ENCODE measurements around the gene LURAP1L.

LURAP1L gene

DNA sequence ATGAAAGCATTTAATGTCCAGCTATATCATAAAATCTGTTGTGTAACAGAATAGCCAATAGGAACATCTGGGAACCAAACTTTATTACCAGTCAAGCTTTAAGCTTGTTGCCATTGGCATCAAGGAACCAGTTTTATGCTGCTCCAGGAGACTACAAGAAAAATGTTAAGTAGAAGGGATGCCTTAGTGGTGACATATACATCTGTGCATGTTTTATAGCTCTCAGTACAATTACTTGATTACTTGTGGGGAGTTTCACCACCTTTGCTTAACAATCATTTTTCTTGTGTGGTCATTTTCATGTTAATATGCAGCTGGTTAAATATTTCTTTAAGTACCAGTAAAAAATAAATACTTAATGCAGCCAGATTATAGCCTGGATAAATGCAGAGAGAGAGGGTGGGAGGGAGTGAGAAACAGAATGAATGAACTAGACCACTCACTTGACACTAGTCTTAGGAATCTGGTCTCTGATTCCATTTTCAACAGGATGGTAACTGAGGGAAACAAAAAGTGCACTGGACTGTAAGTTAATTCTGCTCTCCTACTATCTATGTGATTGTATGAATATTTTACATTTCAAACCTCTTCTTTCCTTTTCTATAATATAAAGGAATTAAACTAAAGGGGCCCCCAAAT, 35.7 kb upstream of the LURAP1L start:
- TF ChIP-seq, protein P1, sequence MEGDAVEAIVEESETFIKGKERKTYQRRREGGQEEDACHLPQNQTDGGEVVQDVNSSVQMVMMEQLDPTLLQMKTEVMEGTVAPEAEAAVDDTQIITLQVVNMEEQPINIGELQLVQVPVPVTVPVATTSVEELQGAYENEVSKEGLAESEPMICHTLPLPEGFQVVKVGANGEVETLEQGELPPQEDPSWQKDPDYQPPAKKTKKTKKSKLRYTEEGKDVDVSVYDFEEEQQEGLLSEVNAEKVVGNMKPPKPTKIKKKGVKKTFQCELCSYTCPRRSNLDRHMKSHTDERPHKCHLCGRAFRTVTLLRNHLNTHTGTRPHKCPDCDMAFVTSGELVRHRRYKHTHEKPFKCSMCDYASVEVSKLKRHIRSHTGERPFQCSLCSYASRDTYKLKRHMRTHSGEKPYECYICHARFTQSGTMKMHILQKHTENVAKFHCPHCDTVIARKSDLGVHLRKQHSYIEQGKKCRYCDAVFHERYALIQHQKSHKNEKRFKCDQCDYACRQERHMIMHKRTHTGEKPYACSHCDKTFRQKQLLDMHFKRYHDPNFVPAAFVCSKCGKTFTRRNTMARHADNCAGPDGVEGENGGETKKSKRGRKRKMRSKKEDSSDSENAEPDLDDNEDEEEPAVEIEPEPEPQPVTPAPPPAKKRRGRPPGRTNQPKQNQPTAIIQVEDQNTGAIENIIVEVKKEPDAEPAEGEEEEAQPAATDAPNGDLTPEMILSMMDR (conservative IDR thresholded peaks at IDR 0.05), result no peak
- no peak overlapping the region for H3K27ac ChIP-seq

DNA sequence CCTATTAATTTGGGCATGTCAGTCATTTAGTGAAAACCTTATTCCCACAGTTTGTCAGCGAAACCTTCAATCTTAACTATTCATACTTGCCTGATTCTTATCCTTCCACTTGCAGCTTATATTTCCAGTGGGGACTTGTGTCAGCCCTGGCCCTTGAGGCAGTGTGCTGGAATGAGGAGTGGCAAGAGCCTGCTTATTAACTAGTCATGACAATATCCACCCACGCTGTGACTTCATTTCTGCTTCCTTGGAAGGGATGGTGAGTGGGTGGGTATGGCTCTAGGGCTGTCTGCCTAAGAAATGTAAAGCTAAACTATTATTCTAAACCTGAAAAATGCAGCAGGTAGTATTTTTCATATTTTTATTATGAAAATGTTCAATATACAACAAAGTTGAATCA, 34.0 kb upstream of the LURAP1L start:
- TF ChIP-seq, protein P1 (conservative IDR thresholded peaks at IDR 0.05), result no peak
- no peak overlapping the region for H3K27ac ChIP-seq

DNA sequence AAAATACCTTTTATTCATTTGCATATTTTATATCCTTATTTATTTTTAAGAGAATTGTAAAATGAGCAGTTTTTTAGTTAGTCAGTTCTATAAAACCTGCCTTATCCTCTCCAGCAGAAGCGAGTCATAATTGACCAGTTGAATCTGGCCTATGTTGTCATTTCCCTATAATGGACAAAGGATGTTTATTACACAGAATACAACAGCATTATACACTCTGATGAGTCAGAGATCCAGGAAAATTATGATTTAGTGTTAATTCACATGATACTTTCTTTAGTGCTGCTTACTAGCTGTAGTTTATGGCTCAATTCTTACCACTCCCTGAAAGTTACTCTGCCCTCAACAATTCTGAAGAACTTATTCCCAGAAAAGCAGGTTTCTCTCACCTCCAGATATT, 26.8 kb upstream of the LURAP1L start:
- TF ChIP-seq, protein P1 (conservative IDR thresholded peaks at IDR 0.05), result no peak
- H3K27ac ChIP-seq, result no peak overlapping the region

DNA sequence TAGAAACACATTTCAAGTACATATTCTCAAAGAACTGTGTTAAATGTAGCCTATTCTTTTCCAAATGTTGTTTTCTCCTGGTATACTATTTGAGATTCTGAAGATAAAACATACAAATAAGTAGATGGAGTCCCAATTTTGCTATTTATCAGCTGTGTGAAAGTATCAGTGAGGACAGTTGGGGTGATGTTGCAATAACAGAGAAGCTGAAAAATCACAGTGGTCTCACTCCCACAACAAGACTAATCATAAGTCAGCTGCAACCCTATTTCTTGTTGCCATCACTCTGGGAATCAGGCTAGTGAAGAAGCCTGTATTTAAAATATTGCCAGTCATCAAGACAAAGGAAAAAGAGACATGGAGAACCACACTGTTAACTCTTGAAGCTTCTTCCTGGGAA, 25.9 kb upstream of the LURAP1L start:
- TF ChIP-seq, protein P1 (conservative IDR thresholded peaks at IDR 0.05), result no peak
- no peak overlapping the region for H3K27ac ChIP-seq

DNA sequence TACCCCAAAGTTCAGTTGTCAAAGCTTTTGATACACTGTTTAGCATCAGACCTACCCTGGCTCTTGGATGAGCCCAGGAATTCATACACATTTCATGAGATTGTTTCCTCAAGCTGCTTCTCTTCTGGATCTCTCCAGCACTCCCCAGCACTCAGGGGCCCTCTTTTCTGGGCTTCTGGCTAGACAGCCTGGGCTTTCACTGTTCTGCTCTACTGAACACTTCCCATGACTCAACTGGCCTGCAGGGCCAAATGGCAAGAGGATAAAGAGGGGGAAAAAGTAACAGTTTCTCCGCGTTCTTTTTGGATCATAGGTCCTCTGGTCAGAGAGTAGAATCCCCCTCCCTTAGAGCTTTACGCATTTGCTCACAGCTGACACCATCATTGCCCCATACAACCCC, 20.9 kb upstream of the LURAP1L start:
- TF ChIP-seq, protein P1 (conservative IDR thresholded peaks at IDR 0.05), result no peak
- H3K27ac ChIP-seq, result no peak overlapping the region

DNA sequence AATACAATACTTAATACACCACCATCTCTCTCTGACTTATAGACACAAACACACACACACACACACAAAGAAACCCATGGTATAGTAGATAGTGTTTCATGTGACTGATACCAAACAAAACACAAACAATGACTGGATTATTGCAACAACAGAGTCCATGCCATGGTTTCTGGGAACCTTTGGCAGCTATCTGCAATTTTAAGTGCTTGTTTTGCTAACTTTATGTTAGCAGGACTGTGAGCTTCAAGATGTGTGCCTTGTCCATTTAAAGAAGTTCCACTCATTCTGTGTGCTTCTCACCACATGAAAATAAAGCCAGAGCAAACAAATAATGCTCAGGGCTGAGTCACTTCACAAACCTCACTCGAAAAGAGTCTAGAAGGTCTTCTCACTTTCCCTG, 15.1 kb upstream of the LURAP1L start:
- TF ChIP-seq, protein P1 (conservative IDR thresholded peaks at IDR 0.05), result no peak
- no peak overlapping the region for H3K27ac ChIP-seq

DNA sequence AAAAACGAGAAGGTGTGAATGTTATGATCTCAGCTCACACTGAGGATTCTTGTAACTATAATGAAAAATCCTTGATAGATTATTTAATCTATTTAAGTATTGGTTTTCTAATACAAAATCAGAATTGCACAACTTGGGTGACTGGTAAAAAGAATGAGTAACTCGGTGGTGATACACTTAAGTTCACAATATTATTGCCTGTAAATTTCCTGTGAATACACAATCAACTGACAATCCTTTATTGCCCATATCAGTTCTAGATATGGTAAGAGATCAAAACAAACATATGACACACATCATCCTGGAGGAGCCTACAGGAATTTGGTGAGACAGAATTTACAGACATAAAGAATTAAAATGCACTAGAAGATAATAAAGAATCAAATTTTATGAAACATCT, 14.1 kb upstream of the LURAP1L start:
- TF ChIP-seq, protein P1 (conservative IDR thresholded peaks at IDR 0.05), result no peak
- H3K27ac ChIP-seq, result no peak overlapping the region

Measured in VCaP (cell line).